Measurements from ENCODE around the gene PCCB. TPM values are rescaled to one million over a fixed set of nuclear protein-coding genes. Genes with fewer than 3 reads are reported as not detected.
"Not testable (repeated sequence)": the region's sequence is repeated elsewhere in the genome, so short reads cannot be mapped to it uniquely, and the experiment has no call there.

PCCB gene
- total and polyA plus RNA-seq, 2 donors, result 13.5 to 42.3 TPM

- 97% methylated on average over 5 of the region's 5 CpGs for WGBS
- no peaks in the 10 kb centered on the region for H3K4me1 ChIP-seq (ENCODE audit: control insufficient read depth in 2 of 2, insufficient read depth in 2 of 2, low read length in 2 of 2)
- DNase-seq (ENCODE audit: low read depth in 6 of 9, low spot score in 9 of 9), result no peak
- H3K9me3 ChIP-seq (ENCODE audit: control insufficient read depth in 2 of 2, insufficient read depth in 1 of 2, low read length in 1 of 2), result peaks cover 1 to 4% of the 10 kb centered on the region in 2 donors
- H3K36me3 ChIP-seq (ENCODE audit: control insufficient read depth in 2 of 2, insufficient read depth in 2 of 2, low read length in 1 of 2), result peaks cover 6 to 36% of the 10 kb centered on the region in 2 donors
- H3K27me3 ChIP-seq (ENCODE audit: control insufficient read depth in 2 of 2, insufficient read depth in 1 of 2, low read length in 1 of 2), result no peaks in the 10 kb centered on the region
- no peak overlapping the region for H3K27ac ChIP-seq (ENCODE audit: low read depth in 1 of 2, low read length in 1 of 2)
- H3K4me3 ChIP-seq (ENCODE audit: low read length in 2 of 2), result no peak overlapping the region
These were observed 77.5 kb downstream of the PCCB start for GRCh38 chr3:136327671-136328070.

- DNase-seq (ENCODE audit: low read depth in 6 of 9, low spot score in 9 of 9), result no peak
- H3K36me3 ChIP-seq (ENCODE audit: control insufficient read depth in 2 of 2, insufficient read depth in 2 of 2, low read length in 1 of 2), result peaks cover 21 to 55% of the 10 kb centered on the region in 2 donors
- WGBS, result 95% methylated on average over 5 of the region's 5 CpGs
- no peak overlapping the region for H3K4me3 ChIP-seq (ENCODE audit: low read length in 2 of 2)
- no peak overlapping the region for H3K27ac ChIP-seq (ENCODE audit: low read depth in 1 of 2, low read length in 1 of 2)
- H3K27me3 ChIP-seq (ENCODE audit: control insufficient read depth in 2 of 2, insufficient read depth in 1 of 2, low read length in 1 of 2), result no peaks in the 10 kb centered on the region
- H3K4me1 ChIP-seq (ENCODE audit: control insufficient read depth in 2 of 2, insufficient read depth in 2 of 2, low read length in 2 of 2), result no peaks in the 10 kb centered on the region
- no peaks in the 10 kb centered on the region for H3K9me3 ChIP-seq (ENCODE audit: control insufficient read depth in 2 of 2, insufficient read depth in 1 of 2, low read length in 1 of 2)
These were observed 79.5 kb downstream of the PCCB start for GRCh38 chr3:136329593-136329992.

DNA sequence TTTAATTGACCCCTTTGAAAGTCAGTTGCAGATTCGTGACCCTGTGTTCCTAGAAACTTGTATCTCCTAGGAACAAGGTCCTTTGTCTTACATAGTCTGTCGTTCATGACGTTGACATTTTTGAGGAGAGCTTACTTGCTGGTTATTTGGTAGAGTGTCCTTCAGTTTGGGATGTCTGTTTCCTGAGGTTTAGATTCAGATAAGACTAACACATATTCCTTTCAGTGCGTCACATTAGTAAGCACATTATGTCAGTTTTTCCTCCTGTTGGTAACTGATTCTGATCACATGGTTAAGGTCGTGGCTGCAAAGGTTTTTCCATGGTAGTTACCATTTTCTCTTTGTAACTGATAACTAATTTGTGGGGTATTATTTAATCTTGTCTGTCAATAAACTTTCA lies 80.8 kb downstream of the PCCB start:
- H3K36me3 ChIP-seq (ENCODE audit: control insufficient read depth in 2 of 2, insufficient read depth in 2 of 2, low read length in 1 of 2), result peaks cover 30 to 66% of the 10 kb centered on the region in 2 donors

GRCh38 chr3:136332302-136332701 lies 82.2 kb downstream of the PCCB start:
- 95% methylated on average over 1 of the region's 1 CpG for WGBS
- Histone ChIP-seq H3K4me1 (ENCODE audit: control insufficient read depth in 2 of 2, insufficient read depth in 2 of 2, low read length in 2 of 2) (no peaks in the 10 kb centered on the region), H3K36me3 (ENCODE audit: control insufficient read depth in 2 of 2, insufficient read depth in 2 of 2, low read length in 1 of 2) (peaks cover 30 to 66% of the 10 kb centered on the region in 2 donors)

More for the DNA sequence above, 80.8 kb downstream of the PCCB start:
- Histone ChIP-seq H3K27ac (ENCODE audit: low read depth in 1 of 2, low read length in 1 of 2) (no peak overlapping the region), H3K9me3 (ENCODE audit: control insufficient read depth in 2 of 2, insufficient read depth in 1 of 2, low read length in 1 of 2) (no peaks in the 10 kb centered on the region), H3K4me3 (ENCODE audit: low read length in 2 of 2) (no peak overlapping the region), H3K27me3 (ENCODE audit: control insufficient read depth in 2 of 2, insufficient read depth in 1 of 2, low read length in 1 of 2) (no peaks in the 10 kb centered on the region), H3K4me1 (ENCODE audit: control insufficient read depth in 2 of 2, insufficient read depth in 2 of 2, low read length in 2 of 2) (no peaks in the 10 kb centered on the region)
- 95% methylated on average over 5 of the region's 5 CpGs for WGBS
- DNase-seq (ENCODE audit: low read depth in 6 of 9, low spot score in 9 of 9), result no peak

GRCh38 chr3:136332776-136333175 lies 82.6 kb downstream of the PCCB start:
- H3K36me3 ChIP-seq (ENCODE audit: control insufficient read depth in 2 of 2, insufficient read depth in 2 of 2, low read length in 1 of 2), result peaks cover 30 to 66% of the 10 kb centered on the region in 2 donors
- no peaks in the 10 kb centered on the region for H3K4me1 ChIP-seq (ENCODE audit: control insufficient read depth in 2 of 2, insufficient read depth in 2 of 2, low read length in 2 of 2)

More at GRCh38 chr3:136332302-136332701, 82.2 kb downstream of the PCCB start:
- no peaks in the 10 kb centered on the region for H3K9me3 ChIP-seq (ENCODE audit: control insufficient read depth in 2 of 2, insufficient read depth in 1 of 2, low read length in 1 of 2)
- no peak for DNase-seq (ENCODE audit: low read depth in 6 of 9, low spot score in 9 of 9)
- no peak overlapping the region for H3K27ac ChIP-seq (ENCODE audit: low read depth in 1 of 2, low read length in 1 of 2)
- H3K27me3 ChIP-seq (ENCODE audit: control insufficient read depth in 2 of 2, insufficient read depth in 1 of 2, low read length in 1 of 2), result no peaks in the 10 kb centered on the region
- no peak overlapping the region for H3K4me3 ChIP-seq (ENCODE audit: low read length in 2 of 2)

DNA sequence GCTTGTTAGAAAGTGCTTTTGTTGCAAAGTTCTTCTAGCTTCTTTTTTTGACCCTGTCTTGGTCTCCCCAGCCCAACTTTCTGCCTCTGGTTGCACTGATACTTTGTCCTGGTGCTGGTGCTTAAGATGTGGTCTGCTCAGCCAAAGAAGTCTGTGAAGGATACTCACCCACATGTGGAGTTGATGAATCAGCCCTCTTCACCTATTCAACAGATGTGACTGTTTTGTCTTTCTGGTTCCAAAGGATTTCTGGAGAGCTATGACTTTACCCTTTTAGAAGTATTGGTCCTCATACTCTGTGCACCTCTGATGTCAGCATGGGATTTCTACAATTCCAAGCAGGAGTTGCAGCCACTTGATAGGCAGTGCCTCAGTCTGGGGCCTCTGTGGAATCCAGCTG lies 84.1 kb downstream of the PCCB start:
- Histone ChIP-seq H3K27ac (ENCODE audit: low read depth in 1 of 2, low read length in 1 of 2) (no peak overlapping the region), H3K4me1 (ENCODE audit: control insufficient read depth in 2 of 2, insufficient read depth in 2 of 2, low read length in 2 of 2) (no peaks in the 10 kb centered on the region), H3K9me3 (ENCODE audit: control insufficient read depth in 2 of 2, insufficient read depth in 1 of 2, low read length in 1 of 2) (no peaks in the 10 kb centered on the region), H3K27me3 (ENCODE audit: control insufficient read depth in 2 of 2, insufficient read depth in 1 of 2, low read length in 1 of 2) (no peaks in the 10 kb centered on the region), H3K36me3 (ENCODE audit: control insufficient read depth in 2 of 2, insufficient read depth in 2 of 2, low read length in 1 of 2) (peaks cover 27 to 62% of the 10 kb centered on the region in 2 donors), H3K4me3 (ENCODE audit: low read length in 2 of 2) (no peak overlapping the region)
- no peak for DNase-seq (ENCODE audit: low read depth in 6 of 9, low spot score in 9 of 9)

More at GRCh38 chr3:136332776-136333175, 82.6 kb downstream of the PCCB start:
- DNase-seq (ENCODE audit: low read depth in 6 of 9, low spot score in 9 of 9), result no peak
- Histone ChIP-seq H3K4me3 (ENCODE audit: low read length in 2 of 2) (no peak overlapping the region), H3K9me3 (ENCODE audit: control insufficient read depth in 2 of 2, insufficient read depth in 1 of 2, low read length in 1 of 2) (no peaks in the 10 kb centered on the region), H3K27me3 (ENCODE audit: control insufficient read depth in 2 of 2, insufficient read depth in 1 of 2, low read length in 1 of 2) (no peaks in the 10 kb centered on the region), H3K27ac (ENCODE audit: low read depth in 1 of 2, low read length in 1 of 2) (no peak overlapping the region)

GRCh38 chr3:136334726-136335125 lies 84.6 kb downstream of the PCCB start:
- H3K27me3 ChIP-seq (ENCODE audit: control insufficient read depth in 2 of 2, insufficient read depth in 1 of 2, low read length in 1 of 2); H3K4me3 ChIP-seq (ENCODE audit: low read length in 2 of 2); H3K4me1 ChIP-seq (ENCODE audit: control insufficient read depth in 2 of 2, insufficient read depth in 2 of 2, low read length in 2 of 2); H3K27ac ChIP-seq (ENCODE audit: low read depth in 1 of 2, low read length in 1 of 2); H3K9me3 ChIP-seq (ENCODE audit: control insufficient read depth in 2 of 2, insufficient read depth in 1 of 2, low read length in 1 of 2); DNase-seq (ENCODE audit: low read depth in 6 of 9, low spot score in 9 of 9): not testable (repeated sequence)
- WGBS, result over 99% methylated on average over 6 of the region's 6 CpGs
- peaks cover 25 to 58% of the 10 kb centered on the region in 2 donors for H3K36me3 ChIP-seq (ENCODE audit: control insufficient read depth in 2 of 2, insufficient read depth in 2 of 2, low read length in 1 of 2)

DNA sequence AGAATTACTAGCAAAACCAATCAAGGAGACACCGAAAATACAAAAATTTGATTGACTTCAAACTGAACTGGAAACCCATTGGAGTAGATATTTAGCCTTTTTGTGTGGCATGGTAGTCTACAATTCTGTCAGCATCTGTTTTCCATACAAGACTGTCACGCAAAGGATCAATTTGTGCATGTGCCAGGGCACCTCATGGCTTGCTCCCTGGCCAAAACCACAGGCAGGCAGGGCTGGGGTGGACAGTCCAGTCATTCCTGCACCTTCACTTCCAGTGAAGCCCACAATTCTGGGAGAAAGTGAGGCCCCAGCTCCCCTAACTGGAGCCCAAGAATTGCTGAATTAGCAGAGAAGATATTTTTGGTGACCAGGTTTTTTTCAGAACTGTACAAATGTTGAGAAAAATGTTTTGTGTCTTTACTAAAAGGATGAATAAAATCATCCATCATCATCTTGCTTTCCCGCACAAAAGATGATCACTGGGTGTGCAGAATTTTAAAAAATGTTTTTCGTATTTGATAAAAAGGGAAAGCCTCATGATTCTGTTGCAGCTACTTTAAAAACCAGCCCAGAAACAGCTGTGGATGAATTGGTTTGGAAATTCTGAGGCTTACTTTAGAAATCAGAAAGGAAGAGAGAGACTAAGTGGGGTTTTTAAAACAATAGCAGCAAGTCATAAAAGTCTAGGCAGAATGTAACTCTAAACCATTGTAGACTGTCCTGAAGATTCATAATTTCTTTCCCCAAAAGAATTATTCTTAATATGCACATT lies 86.4 kb downstream of the PCCB start:
- 98% methylated on average over 4 of the region's 4 CpGs for WGBS
- Histone ChIP-seq H3K27ac (ENCODE audit: low read depth in 1 of 2, low read length in 1 of 2) (no peak overlapping the region), H3K4me3 (ENCODE audit: low read length in 2 of 2) (no peak overlapping the region), H3K9me3 (ENCODE audit: control insufficient read depth in 2 of 2, insufficient read depth in 1 of 2, low read length in 1 of 2) (no peaks in the 10 kb centered on the region), H3K36me3 (ENCODE audit: control insufficient read depth in 2 of 2, insufficient read depth in 2 of 2, low read length in 1 of 2) (peaks cover 29 to 69% of the 10 kb centered on the region in 2 donors), H3K27me3 (ENCODE audit: control insufficient read depth in 2 of 2, insufficient read depth in 1 of 2, low read length in 1 of 2) (no peaks in the 10 kb centered on the region), H3K4me1 (ENCODE audit: control insufficient read depth in 2 of 2, insufficient read depth in 2 of 2, low read length in 2 of 2) (no peaks in the 10 kb centered on the region)
- DNase-seq (ENCODE audit: low read depth in 6 of 9, low spot score in 9 of 9), result no peak

DNA sequence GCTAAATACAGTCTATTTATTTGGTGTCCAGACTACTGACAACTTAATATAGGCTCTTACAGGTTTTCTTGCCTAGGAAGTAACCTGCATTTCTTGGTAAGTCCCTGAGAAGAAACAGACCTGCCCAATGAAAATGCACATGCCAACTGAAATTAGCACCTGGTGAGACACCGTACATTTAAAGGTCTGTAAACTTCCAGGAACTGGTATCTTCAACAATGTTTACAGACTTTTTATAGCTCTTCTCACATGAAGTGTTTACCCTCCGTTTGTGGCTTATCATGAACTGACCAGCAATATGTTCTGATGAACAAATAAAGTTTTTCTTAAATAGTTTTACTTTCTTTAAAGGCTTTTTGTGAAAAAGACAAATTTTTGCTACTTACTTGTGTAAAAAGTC lies 93.3 kb downstream of the PCCB start:
- Histone ChIP-seq H3K27me3 (ENCODE audit: control insufficient read depth in 2 of 2, insufficient read depth in 1 of 2, low read length in 1 of 2) (no peaks in the 10 kb centered on the region), H3K27ac (ENCODE audit: low read depth in 1 of 2, low read length in 1 of 2) (no peak overlapping the region), H3K9me3 (ENCODE audit: control insufficient read depth in 2 of 2, insufficient read depth in 1 of 2, low read length in 1 of 2) (no peaks in the 10 kb centered on the region), H3K36me3 (ENCODE audit: control insufficient read depth in 2 of 2, insufficient read depth in 2 of 2, low read length in 1 of 2) (peaks cover 20 to 50% of the 10 kb centered on the region in 2 donors), H3K4me1 (ENCODE audit: control insufficient read depth in 2 of 2, insufficient read depth in 2 of 2, low read length in 2 of 2) (no peaks in the 10 kb centered on the region), H3K4me3 (ENCODE audit: low read length in 2 of 2) (no peak overlapping the region)
- WGBS, result 95% methylated on average over 2 of the region's 2 CpGs
- DNase-seq (ENCODE audit: low read depth in 6 of 9, low spot score in 9 of 9), result no peak
